DOHH2 (cell line): ENCODE results near the gene FAM72B.
"Not testable (repeated sequence)": the region's sequence is repeated elsewhere in the genome, so short reads cannot be mapped to it uniquely, and the experiment has no call there.

Experiments used
- H3F3A ChIP-seq: fragments of 200-600 bp; sonication (generic), shearing (Covaris generic); 2 replicates; pipeline ENCODE4 v1.6.0; 2016; ENCODE audit warnings: antibody characterized with exemption, mild to moderate bottlenecking; ENCODE audit not compliant: control insufficient read depth, insufficient read depth
- H3K27ac ChIP-seq: fragments of 200-600 bp; sonication (generic); 2 replicates; pipeline ENCODE4 v1.5.1; 2014; ENCODE audit warnings: low read depth, mild to moderate bottlenecking, low read length, moderate library complexity
- H3K27me3 ChIP-seq: fragments of 200-600 bp; sonication (generic); 2 replicates; pipeline ENCODE4 v1.6.1; 2014; ENCODE audit warnings: mild to moderate bottlenecking, low read length, mixed read lengths; ENCODE audit not compliant: control insufficient read depth
- H3K36me3 ChIP-seq: fragments of 200-600 bp; sonication (generic); 2 replicates; pipeline ENCODE4 v1.6.1; 2014; ENCODE audit warnings: mild to moderate bottlenecking, low read length, moderate library complexity, mixed read lengths; ENCODE audit not compliant: control insufficient read depth
- H3K4me1 ChIP-seq: fragments of 200-600 bp; sonication (generic); 2 replicates; pipeline ENCODE4 v1.6.1; 2014; ENCODE audit warnings: mild to moderate bottlenecking, low read length, mixed read lengths; ENCODE audit not compliant: control insufficient read depth
- H3K4me2 ChIP-seq: fragments of 200-600 bp; sonication (generic); 2 replicates; pipeline ENCODE4 v1.6.0; 2014; ENCODE audit warnings: mild to moderate bottlenecking, low read length, moderate library complexity
- H3K4me3 ChIP-seq: fragments of 200-600 bp; sonication (generic); 2 replicates; pipeline ENCODE4 v1.5.1; 2014; ENCODE audit warnings: mild to moderate bottlenecking, low read length, mixed read lengths
- H3K79me2 ChIP-seq: fragments of 200-600 bp; sonication (generic); 2 replicates; pipeline ENCODE4 v1.6.1; 2014; ENCODE audit warnings: mild to moderate bottlenecking, low read length, mixed read lengths; ENCODE audit not compliant: control insufficient read depth
- H3K9me2 ChIP-seq: fragments of 200-600 bp; sonication (generic); replicated peaks from 2 replicates; pipeline ENCODE4 v1.6.1; 2014; ENCODE audit warnings: mild to moderate bottlenecking, low read length, mixed read lengths; ENCODE audit not compliant: control insufficient read depth
- H3K9me3 ChIP-seq: fragments of 200-600 bp; sonication (generic); 2 replicates; pipeline ENCODE4 v1.6.1; 2014; ENCODE audit warnings: antibody characterized with exemption, low read length, mixed read lengths; ENCODE audit not compliant: control insufficient read depth, insufficient read depth
- H4K20me1 ChIP-seq: fragments of 200-600 bp; sonication (generic); 2 replicates; pipeline ENCODE4 v1.6.0; 2014; ENCODE audit warnings: low read depth, mild to moderate bottlenecking, antibody characterized with exemption, low read length, moderate library complexity; ENCODE audit not compliant: control insufficient read depth, insufficient read depth

Gene FAM72B

GRCh38 chr1:121184290-121185127, at the start of gene FAM72B, which contains the start of gene SRGAP2C:
FAM72B (minus strand) TSS chr1:121184340; CDS start chr1:121183489, 851 bp downstream.
SRGAP2C (plus strand) TSS chr1:121184975; CDS start chr1:121187447, 2,472 bp downstream.
- not testable (repeated sequence) for H3K9me3 ChIP-seq, H4K20me1 ChIP-seq, H3K79me2 ChIP-seq, H3K4me1 ChIP-seq, H3F3A ChIP-seq, H3K9me2 ChIP-seq, H3K36me3 ChIP-seq, H3K27me3 ChIP-seq
- H3K4me3 ChIP-seq, result peak within 1 kb of the TSS; percentile 68
- H3K27ac ChIP-seq, result peak within 1 kb of the TSS; percentile 51
- peak within 1 kb of the TSS; percentile 46 for H3K4me2 ChIP-seq

DNA sequence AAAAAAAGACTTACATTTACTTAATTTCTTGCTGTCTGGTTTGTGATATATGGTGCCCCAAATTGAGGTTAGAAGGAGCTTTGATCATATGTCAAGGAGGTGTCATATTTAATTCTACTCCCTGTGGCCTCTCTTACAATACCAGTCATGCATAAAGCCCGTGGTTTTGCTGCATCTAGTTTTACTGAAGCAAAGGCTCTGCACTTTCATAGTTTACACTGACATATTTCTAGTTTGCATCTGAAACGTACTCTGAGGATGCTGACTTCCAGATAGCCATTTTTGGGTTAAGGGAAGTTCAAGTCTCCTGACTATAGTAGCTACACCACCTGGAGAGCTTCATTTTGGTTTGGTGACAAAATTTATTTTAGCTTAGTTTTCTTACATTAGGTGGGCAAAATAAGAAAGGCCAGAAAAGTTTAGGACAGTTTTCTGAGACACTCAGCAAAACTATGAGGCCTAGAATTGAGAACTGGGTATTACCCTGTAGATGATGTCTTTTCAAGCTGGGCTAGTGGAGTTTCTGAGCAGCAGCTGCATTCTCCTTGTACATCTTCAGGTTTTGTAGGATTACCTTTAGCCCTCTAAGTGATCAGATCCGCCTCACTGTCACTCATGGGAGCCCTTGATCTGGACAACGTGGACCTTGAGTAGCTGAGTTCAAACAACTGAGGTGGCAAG, 48.4 kb upstream of the FAM72B start:
- not testable (repeated sequence) for H3K4me2 ChIP-seq, H3K9me2 ChIP-seq, H3K4me3 ChIP-seq, H3K27me3 ChIP-seq, H3K4me1 ChIP-seq, H3K79me2 ChIP-seq, H3K9me3 ChIP-seq, H3F3A ChIP-seq, H3K36me3 ChIP-seq, H4K20me1 ChIP-seq
- H3K27ac ChIP-seq, result peak overlapping the region; percentile 32; the same call in 1 of the 2 replicates

DNA sequence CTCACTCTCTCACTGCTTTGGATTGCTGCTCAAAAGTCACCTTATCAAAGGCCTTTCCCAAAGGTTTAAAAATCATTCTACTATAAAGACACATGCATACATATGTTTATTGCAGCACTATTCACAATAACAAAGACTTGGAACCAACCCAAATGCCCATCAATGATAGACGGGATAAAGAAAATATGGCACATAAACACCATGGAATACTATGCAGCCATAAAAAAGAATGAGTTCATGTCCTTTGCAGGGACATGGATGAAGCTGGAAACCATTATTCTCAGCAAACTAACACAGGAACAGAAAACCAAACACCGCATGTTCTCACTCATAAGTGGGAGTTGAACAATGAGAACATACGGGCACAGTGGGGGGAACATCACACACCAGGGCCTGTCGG, 46.5 kb upstream of the FAM72B start:
- H4K20me1 ChIP-seq, H3K27me3 ChIP-seq, H3K79me2 ChIP-seq, H3K9me2 ChIP-seq, H3K4me1 ChIP-seq, H3K9me3 ChIP-seq, H3K4me2 ChIP-seq, H3K27ac ChIP-seq, H3K4me3 ChIP-seq, H3F3A ChIP-seq, H3K36me3 ChIP-seq: not testable (repeated sequence)

- H4K20me1 ChIP-seq, H3F3A ChIP-seq: not testable (repeated sequence)
Observed at GRCh38 chr1:121227544-121228330, 43.6 kb upstream of the FAM72B start.

DNA sequence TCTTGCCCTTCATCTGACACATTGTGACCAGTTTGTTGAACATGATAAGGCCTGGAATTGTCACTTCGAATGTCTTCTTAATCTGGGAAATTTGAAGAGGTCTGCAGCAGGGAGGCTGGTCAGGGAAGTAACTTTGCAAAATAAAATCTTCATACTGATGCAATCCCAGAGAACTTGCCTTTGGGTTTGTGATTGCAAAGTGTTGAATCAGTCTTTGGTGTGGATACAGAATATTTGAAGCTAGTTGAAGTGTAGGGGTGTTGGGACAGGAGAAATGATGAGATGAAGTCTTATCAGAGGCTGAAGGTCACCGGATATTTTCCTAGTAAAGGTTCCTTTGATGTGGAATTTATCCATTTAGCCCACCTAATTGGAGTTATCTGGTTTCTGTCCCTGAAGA, 42.8 kb upstream of the FAM72B start:
- not testable (repeated sequence) for H3K27me3 ChIP-seq, H3K9me2 ChIP-seq, H3K36me3 ChIP-seq, H3K79me2 ChIP-seq, H3K9me3 ChIP-seq, H4K20me1 ChIP-seq, H3F3A ChIP-seq, H3K4me3 ChIP-seq, H3K4me2 ChIP-seq, H3K4me1 ChIP-seq, H3K27ac ChIP-seq

More at GRCh38 chr1:121227544-121228330, 43.6 kb upstream of the FAM72B start:
- not testable (repeated sequence) for H3K9me2 ChIP-seq, H3K4me2 ChIP-seq, H3K9me3 ChIP-seq, H3K27ac ChIP-seq, H3K27me3 ChIP-seq, H3K4me1 ChIP-seq, H3K4me3 ChIP-seq, H3K36me3 ChIP-seq, H3K79me2 ChIP-seq

GRCh38 chr1:121226295-121226904, 42.3 kb upstream of the FAM72B start:
- H3K79me2 ChIP-seq, H3F3A ChIP-seq, H3K27ac ChIP-seq, H4K20me1 ChIP-seq, H3K9me2 ChIP-seq, H3K4me2 ChIP-seq, H3K36me3 ChIP-seq, H3K9me3 ChIP-seq, H3K4me3 ChIP-seq, H3K4me1 ChIP-seq, H3K27me3 ChIP-seq: not testable (repeated sequence)

- not testable (repeated sequence) for H3K9me2 ChIP-seq, H3F3A ChIP-seq, H3K36me3 ChIP-seq, H4K20me1 ChIP-seq, H3K4me3 ChIP-seq, H3K4me1 ChIP-seq, H3K27ac ChIP-seq, H3K9me3 ChIP-seq, H3K79me2 ChIP-seq, H3K27me3 ChIP-seq, H3K4me2 ChIP-seq
Observed at GRCh38 chr1:121224714-121225113, 40.6 kb upstream of the FAM72B start.
